Daoy (cell line): Measurements from ENCODE around the gene DHRS3. TPM values are rescaled to one million over a fixed set of nuclear protein-coding genes. Genes with fewer than 3 reads are reported as not detected.

Source experiments
- DNase-seq: peaks from one replicate; pipeline ENCODE4 v3.0.0-alpha.2; 2015; ENCODE audit warnings: low read depth
- total RNA-seq: library from RNA; depleted of rRNA; stranded (reverse); fragments of >200 nt; shearing (Covaris generic); gene quantifications from 2 replicates; pipeline ENCODE4 v1.2.3, GENCODE V29; 2014

Gene DHRS3
- total RNA-seq, 1 experiment from 2014 or later: 45.8 TPM

DNA sequence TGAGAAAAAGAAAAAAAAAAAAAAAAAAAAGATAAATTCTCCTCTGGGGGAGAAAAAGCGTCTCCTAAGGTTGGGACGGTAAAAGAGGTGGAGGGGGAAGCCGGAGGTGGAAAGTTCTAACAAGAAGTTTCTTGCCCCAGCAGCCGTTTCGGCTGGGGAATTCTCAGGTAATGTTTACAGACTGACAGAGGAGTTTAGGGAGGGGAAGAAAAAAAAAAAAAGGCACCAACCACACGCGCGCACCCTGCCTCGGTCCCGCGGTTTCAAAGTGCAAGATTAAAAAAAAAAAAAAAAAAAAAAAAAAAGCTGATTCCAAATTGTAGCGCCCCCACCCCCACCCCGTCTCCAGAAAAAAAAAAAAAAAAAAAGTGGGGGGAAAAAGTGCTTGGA, 504 bp downstream of the DHRS3 start:
- no peak for DNase-seq

DNA sequence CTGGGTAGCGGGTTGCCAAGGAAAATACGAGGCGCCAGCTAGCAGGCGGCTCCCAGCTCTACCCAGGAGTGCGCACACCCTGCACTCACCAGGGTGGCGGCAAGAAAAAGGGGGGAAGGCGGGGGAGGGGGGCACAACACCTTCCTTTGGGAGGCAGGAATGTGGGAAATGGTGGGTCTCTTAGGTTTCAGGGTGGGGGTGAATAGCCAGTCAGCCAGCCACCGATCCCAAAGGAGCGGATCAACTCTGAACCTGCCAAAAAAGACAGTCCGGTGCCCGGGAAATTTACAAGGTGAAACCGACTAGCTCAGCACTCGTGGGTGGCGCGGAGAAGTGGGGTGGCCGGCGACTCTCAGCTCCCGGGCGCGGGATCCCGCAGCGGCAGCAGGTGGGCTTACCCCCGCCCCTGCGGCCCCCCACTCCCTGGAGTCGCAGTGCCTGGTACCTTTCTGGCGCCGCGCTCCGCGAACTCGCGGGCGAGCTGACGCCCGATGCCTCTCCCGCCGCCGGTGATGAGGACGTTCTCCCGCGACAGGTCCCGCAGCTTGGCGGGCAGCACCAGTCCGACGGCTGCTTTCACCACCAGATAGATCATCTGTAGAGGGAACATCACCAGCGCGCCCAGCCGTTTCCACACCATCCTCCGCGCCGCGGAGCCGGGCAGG, 1.2 kb downstream of the DHRS3 start:
- peak; percentile 62 for DNase-seq

DNA sequence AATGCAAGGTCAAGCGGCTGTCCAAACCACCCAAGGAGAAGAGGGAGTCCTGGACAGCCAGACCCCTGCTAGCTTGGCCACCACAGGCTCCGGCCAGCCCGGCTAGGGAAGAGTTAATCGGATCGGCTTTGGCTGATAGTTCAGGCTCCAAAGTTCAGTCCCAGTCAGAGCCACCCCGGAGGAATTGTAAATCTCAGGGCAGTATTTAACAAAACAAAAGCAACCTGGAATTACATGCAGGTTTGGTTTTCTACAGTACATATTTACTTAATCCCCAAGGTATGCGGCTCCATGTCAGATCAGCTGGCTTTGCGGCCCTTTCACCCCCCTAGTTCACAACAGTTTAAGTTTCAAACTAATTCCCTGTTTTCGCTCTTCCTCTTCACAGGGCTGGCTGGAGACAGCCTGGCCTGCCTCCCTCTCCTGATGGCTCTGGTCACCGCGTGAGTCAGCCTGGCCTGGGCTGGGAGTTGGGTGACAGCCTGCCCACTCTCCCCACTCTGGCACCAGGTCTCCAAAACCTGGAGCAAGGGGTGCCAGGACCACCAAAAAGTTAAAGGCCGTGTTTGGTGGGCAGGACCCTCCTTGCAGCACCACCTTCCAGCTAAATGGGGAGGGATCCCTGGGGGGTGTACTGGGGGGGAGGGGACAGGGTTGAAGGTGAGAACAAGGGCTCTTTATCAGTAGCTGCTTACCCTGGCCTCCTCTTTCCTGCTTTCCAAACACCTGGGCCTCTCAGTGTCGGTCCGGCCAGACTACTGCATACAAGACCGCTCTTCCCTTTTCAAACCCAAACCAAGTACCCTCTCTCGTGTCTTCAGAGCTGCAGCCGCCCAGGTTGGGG, 1.9 kb downstream of the DHRS3 start:
- DNase-seq: peak; percentile 76

DNA sequence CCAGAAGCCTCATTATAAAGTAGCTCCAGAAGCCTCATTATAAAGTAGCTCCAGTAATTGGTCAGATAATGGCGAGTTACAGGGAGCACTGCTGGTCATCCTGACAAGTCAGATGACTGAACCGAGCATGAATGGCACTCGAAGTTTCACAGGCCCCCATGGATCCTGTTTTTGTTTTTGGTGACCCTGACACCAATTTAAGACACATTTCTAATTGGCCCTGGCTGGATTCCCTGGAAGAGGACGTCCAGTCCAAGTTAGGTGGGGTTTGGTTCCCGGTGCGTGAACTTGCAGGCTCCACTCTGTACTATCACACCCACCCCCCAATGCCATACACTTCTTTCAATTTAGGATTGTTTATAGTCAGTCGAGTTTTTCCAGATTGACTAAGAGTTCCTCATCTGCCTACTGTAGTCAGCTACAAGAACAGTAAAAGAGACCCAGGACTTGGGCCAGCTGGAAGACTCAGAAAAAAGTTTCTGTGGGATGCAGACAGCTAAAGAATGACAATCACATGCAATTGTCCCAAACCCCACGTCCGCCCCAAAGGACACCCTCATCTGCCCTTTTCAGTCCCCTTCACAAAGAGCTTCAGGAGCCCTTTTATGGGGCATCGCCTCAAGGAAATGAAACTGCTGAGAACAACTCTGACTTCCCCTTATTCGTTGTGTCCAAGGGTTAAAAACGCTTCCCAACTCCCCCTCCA, 2.7 kb downstream of the DHRS3 start:
- no peak for DNase-seq

DNA sequence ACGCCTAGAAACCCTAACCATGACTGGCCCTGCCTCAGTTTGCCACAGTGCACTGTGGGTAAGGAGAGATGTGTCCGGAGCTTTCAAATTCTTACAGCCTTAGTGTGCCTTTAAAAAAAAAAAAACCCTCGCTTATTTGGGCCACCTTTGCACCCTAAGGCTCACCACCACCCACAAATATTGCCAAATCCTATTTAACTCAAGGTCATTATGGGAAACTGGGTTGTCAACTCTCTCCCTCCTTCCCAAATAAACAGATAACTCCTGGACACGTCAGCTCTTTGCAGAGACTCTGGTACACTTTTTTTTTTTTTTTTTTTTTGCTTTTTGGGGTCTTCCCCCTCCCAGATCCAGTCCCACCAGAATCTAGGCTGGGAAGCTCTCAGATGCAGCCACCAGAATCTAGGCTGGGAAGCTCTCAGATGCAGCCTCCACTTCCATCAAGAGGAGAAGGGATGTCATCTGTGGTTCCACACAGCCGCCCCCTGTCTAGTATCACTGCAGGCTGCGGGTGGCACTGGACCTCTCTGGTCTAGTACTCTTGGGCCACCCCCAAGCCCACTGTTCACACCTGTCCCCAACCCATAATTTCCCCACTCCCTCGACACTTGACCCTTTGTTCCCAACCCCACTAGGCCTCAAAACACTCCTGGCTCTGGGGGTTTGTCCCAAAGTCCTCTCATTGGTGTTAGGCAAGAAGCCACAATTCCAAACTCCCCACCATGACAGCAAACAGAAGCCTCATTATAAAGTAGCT, 3.4 kb downstream of the DHRS3 start:
- DNase-seq: no peak

DNA sequence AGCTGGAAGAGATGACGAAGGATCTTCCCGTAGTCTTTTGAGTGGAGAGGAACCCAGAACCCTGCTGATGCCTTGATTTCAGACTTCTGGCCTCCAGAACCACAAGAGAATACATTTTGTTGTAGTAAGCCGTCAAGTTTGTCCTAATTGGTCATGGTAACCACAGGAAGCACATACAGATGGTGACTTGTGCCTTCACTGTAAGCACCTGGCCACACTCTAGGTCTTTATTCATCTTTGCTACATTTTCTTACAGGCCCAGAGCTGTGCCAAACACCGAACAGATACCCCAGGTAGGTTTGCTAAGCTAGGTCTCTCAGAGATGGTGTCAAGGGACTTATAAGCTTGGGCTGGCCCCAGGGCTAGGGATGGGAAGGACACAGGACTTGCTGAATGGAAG, 4.8 kb downstream of the DHRS3 start:
- no peak for DNase-seq

DNA sequence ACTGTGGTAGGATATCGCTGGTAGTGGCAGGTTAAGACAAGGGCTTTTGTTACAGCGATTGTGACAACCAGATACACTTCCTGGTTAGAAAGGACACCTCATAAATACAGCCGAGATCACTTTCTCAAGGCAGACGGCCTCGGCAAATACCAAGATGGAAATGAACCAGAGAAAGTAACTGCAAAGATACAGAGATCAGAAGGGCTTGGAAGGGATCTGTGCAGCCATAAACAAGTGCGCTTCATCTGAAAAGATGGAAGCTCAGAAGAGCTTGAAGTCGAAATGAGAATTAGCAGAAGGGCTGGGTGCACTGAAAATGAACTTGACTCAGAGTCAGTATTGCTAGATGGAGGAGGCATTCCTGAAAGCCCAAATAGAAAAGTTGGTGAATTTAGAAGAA, 7.1 kb downstream of the DHRS3 start:
- no peak for DNase-seq

DNA sequence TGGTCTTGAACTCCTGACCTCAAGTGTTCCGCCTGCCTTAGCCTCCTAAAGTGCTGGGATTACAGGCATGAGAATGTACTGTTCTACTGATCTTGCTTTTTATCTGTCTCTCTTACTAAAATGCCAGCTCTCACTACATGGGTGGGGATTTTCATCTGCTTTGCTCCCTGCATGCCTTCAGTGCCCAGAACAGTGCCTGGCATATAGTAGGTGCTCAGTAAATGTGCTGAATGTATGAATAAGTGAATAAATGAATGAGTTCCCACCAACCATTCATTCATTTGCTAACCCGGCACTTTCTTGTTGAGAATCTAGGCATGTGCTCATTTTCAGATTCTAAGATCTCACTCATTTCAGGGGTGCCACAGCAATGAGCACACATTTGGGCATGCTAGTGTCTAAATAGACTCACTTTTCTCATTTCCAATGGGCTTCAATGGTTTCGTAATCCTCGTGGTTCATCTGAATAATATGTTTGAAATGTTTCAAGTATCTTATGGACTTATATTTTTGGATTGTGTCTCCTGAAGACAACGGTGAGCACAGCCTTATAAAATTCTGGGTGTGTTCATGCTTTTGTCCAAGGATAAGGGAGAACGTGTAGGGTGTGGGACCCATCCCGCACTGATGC, 7.6 kb downstream of the DHRS3 start:
- DNase-seq: no peak

DNA sequence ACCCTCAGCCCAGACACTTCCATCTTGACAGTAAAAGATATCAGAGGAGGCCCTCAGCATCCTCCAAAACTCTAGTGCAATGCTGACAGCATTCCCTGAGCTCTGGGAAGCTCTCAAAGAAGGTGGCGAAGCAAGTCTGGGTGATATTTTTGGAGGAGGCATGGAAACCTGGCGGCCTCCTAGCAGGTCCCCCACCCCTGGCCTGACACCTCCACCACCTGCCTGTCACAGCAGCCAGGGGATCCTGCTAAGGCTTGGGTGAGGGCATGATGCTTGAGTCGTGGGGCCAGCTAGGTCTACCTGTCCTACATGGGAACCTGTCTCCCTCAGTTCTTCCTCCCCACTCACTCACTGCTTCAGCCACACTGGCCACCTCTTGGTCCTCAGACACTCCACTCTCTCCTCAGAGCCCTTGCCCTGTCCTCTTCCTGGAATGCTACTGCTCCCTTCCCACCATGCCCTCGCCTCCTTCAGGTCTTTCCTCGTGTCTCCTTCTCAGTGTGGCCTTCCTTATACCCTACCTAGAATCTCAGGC, 8.5 kb downstream of the DHRS3 start:
- DNase-seq: no peak

DNA sequence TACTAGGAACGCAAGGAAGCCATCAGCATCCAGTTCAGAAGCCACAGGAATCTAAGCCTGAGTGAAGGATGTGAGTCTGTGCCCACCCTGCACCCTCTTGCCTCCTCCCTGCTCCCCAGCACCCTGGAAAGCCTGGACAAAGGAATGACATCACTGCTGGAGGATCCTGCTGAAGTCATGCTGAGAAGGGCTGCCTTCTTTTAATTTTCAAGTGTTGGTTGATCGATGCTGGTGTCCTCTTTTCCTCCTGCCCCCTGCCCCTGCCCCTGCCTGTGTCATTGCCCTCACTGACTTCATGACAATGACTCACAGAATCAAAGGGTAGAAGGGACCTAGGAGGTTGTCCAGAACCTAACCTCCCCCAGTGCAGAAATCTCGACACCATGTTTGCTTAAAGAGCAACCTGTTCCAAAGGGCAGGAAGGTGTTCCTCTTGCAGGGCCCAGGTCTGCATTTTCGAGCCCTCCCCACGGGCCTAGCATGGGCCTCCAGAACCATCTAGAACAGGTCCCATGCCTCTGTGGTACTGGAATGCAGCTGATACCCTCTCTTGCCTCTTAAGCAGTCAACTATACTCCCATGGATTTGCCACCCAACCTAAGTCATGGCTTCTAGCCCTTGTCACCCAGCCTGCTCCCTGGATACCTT, 9.6 kb downstream of the DHRS3 start:
- DNase-seq: no peak

DNA sequence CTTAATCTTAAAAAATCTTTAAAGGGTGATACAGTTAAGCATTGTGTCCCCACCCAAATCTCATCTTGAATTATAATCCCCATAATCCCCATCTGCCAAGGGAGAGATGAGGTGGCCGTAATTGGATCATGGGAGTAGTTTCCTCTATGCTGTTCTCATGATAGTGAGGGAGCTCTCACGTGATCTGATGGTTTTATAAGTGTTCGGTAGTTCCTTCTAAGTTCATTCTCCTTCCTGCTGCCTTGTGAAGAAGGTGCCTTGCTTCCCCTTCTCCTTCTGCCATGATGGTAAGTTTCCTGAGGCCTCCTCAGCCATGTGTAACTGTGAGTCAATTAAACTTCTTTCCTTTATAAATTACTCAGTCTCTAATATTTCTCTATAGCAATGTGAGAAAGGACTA, 10.7 kb downstream of the DHRS3 start:
- DNase-seq: no peak

DNA sequence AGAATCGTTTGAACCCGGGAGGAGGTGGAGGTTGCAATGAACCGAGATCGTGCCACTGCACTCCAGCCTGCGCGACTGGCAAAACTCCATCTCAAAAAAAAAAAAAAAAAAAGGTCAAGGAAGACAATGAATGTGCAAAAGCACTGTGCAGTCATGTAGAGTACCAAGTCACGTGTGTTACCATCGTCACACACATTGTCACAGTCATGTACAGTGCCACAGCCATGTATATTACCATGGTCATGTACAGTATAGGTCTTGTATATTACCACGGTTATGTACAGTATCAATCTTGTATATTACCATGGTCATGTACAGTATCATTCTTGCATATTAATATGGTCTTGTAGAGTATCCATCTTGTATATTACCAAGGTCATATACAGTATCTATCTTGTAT, 13.0 kb downstream of the DHRS3 start:
- DNase-seq: no peak

DNA sequence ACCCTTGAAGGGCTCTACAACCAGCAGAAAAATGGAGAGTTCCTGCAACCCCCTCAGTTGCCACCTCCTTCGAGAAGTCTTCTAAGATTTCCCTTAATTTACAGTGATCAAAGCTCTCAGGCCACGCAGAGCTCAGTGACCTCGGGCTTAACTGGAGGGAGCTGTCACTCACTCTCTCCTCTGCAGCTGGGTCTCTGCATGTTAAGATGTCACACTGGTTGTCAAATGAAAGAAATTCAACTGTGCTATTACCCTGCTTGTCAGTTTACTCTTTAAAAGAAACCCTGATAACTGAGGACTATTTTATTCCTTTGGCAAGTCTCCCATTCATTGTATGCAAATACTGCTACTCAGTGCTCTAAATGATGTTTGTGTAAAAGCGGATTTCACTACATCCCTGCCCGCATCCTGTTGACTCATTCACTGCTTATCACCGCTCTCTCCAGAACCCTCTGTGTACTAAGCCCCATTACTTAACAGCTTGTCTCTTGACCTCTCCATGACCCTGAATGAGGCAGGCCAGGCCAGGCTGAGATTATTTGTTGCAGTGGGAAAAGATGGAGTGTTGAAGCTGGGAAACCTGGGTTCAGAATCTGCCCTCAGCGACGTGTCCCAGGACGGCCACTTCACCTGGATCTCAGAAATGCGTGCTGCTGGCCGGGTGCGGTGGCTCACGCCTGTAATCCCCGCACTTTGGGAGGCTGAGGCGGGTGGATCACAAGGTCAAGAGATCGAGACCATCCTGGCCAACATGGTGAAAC, 13.7 kb downstream of the DHRS3 start:
- DNase-seq: peak; percentile 98

DNA sequence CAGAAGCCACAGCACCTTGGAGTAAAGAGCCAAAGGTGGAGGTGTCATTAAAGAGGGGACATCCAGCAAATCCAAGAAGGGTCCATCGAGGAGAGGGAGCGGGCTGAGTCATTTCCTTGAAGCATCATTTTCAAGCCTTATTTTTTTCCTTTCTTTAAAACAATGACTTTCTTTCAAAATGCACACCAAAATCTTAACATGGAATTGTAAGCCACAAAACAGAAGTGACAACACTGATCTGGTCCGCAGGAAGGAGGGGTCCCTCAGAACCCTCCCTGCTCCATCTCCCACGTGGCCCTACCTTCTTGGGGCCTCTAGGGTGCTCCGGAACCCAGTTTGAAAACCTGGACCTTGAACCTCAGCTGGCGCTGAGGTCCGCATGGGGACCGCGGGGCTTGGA, 14.8 kb downstream of the DHRS3 start:
- DNase-seq: no peak

DNA sequence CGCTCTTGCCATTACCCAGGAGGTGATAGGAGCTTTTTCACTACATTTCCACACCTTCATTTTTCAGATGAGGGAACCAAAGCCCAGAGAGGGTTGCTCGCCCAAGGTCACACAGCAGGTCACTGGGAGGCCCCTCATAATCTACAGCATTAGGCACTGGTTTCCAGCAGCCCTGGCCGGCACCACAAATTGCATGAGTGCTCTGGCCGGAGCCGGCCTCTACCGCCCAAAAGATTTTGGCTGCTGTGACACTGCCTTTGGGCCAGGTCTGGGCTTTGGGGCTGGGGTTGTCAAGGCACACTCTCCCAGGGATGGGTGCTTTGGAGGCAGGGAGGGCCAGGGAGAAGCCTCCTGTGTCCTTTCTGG, 15.4 kb downstream of the DHRS3 start:
- DNase-seq: no peak

DNA sequence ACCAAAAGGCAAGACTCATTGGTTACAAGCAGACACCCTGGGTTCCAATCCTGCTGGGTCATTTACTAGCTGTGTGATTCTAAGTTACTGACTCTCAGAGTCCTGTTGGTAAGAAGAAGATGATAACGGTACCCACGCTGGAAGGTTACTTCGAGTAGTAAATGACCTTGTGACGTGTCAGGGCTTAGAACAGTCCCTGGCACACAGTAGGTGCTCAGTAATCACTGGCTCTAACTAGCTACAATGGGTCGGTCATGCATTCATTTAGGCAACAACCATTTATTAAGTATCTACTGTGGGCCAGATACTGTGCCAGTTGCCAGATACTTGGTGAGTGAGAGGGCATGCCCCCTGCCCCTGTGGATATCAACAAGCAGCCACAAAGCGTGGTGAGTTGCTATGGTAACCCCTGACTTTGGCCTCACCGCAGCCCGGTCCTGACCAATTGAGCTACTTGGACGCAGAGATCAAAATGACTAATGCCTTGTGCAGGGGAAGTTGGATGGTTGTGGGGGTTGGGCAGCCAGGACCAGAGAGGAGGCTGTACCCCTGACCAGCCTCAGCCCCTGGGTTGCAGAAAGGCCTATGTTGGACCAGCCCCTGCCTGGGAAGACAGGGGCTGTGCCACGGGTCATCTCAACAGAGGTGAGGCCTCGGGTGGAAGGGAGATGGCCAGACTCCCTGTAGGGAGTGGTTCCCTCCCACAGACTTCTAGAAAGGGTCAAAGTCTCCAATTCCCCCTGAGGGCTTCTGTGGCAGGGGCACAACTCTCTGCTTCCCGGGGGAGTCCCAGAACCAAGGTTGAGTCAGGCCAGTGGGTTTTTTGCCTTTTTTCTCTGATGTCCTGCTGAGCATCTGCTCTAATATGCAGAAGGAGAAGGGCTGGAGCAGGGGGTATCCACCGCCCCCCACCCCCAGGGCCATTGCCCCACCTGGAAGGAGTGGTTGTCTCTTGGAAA, 16.0 kb downstream of the DHRS3 start:
- peak; percentile 86 for DNase-seq

DNA sequence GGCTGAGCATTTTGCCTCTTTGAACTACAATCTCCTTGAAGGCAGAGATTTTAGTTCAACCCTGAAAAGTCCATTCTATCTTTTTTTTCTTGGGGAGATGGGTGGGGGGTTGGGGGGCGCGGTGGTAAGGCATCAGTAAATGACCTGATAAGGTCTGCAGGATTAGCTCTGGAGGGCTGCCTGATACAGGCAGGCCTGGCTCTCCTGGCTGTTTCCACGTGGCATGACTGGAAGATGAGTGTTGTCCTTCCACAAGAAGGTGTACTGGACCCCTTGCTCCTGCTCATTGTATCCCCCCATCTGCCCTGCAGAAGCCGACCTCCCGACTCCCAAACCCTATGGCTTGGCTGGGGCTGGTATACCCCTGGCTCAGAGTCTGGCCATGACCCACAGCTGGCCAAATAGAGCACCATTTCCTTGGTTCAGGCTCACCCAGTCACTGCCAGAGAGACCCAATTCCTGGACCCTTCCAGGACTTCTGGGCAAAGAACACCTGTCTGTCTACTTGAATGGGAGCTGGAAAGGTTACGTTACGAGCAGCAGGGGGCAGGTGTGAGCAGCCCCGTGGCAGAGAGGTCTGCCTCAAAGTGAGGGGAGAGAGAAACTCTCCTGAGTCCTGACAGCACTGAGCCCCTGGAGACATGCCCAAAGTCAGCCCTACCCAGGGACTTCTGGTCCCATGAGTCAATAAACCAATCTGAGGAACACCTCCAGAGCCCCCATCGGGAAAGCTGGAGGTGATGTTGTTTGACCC, 17.0 kb downstream of the DHRS3 start:
- peak; percentile 77 for DNase-seq

DNA sequence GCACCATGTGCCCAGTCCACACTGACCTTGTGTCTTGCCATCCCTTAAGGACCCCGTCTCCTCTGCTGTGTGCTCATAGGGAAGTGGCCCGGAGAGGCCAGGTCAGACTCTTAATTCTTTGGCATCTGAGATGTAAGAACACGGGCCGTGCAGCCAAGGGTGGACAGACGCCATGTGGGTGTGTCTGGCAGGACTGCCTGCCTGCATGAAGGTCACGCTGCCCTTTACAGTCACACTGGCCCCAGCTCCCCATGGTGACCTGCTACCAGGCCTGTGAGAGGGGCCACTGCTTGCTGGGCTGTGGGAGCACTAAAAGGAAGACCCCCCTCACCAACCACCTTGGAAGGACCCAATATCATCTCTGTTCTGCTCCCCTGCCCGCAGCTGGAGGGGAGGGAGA, 17.7 kb downstream of the DHRS3 start:
- DNase-seq: no peak
